Epithelial cell of proximal tubule (primary cell): ENCODE results near the gene TMCC3. TPM values are rescaled to one million over a fixed set of nuclear protein-coding genes. Genes with fewer than 3 reads are reported as not detected.

Experiments used
- DNase-seq: peaks from one replicate; pipeline ENCODE4 v3.0.0-alpha.2; 2011; ENCODE audit warnings: low read depth
- H3K4me3 ChIP-seq: 2 replicates; pipeline ENCODE4 v1.5.1; 2011; ENCODE audit warnings: low read depth, mild to moderate bottlenecking, low read length
- total RNA-seq: library from RNA; depleted of rRNA; stranded (reverse); fragments of >200 nt; gene quantifications from 2 replicates; pipeline ENCODE4 v1.2.3, GENCODE V29; 2015
- TF ChIP-seq, protein P1 (sequence below): conservative IDR thresholded peaks from 2 replicates; pipeline ENCODE4 v1.5.1; 2012; ENCODE audit warnings: low read depth, mild to moderate bottlenecking, low read length

Gene TMCC3
- total RNA-seq, 1 donor from 2014 or later, result 11.8 TPM

DNA sequence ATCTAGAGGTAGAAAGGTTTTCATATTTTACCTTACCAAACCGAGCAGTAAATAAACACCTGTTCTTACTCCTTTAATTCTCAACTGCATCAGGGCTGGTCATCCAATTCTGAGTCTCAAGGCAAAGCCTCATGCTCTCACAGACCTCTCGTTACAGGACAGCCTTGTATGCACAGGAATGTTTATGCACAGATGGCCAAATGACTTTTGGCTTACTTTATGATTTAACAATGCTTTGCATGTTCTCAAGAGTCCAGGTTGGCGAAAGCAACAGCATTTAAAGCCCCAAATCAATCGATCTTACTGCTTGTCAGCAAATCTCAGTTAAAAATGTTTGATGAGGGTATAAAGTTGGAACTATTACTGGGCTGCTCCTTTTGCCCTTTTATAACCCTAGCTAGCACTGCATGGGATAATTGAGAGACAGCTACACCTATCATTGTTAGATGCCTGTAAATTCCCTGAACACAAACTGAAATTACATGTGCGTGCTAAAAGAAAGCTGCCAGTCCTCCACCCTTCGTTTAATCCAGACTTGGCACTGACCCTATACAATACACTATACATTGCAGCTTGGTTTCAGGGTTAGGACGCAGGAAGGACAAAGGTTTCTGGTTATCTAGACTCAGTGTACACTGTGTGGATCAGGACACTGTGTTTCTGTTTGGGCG, 63.6 kb downstream of the TMCC3 start:
- TF ChIP-seq, protein P1, sequence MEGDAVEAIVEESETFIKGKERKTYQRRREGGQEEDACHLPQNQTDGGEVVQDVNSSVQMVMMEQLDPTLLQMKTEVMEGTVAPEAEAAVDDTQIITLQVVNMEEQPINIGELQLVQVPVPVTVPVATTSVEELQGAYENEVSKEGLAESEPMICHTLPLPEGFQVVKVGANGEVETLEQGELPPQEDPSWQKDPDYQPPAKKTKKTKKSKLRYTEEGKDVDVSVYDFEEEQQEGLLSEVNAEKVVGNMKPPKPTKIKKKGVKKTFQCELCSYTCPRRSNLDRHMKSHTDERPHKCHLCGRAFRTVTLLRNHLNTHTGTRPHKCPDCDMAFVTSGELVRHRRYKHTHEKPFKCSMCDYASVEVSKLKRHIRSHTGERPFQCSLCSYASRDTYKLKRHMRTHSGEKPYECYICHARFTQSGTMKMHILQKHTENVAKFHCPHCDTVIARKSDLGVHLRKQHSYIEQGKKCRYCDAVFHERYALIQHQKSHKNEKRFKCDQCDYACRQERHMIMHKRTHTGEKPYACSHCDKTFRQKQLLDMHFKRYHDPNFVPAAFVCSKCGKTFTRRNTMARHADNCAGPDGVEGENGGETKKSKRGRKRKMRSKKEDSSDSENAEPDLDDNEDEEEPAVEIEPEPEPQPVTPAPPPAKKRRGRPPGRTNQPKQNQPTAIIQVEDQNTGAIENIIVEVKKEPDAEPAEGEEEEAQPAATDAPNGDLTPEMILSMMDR, result no peak
- no peak overlapping the region for H3K4me3 ChIP-seq
- no peak for DNase-seq

DNA sequence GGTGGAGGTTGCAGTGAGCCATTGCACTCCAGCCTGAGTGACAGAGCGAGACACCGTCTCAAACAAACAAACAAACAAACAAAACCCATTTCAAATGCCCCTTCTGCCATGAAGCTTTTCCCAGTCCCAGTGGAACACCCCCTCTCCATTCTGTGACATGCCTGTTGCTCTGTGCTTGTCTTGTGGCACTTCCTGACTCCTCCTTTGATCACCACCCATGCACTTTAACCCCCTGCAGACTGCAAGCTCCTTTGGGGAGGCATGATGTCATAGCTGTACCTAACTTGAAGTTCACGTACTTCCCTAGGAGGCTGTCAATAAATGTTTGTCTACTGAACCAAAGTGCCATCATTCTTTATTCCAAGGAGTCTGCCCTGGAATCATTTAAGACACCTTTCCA, 64.7 kb downstream of the TMCC3 start:
- H3K4me3 ChIP-seq, result no peak overlapping the region

DNA sequence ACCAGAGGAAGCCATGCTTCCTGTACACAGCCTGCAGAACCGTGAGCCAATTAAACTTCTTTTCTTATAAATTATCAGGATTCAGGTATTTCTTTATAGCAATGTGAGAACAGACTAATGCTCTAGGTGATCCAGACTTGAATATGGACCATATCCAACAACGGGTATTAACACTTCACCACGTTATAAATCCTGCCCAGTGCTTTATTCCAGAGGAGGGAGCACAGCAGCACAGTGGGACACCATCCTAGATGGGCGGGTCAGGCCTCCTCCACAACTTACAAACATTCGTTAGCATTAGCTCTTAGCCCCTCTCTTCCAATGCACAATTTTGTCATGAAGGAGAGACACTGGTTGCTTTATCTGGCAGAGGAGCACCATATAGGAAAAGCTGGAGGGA, 66.0 kb downstream of the TMCC3 start:
- TF ChIP-seq, protein P1, result no peak
- DNase-seq, result no peak
- no peak overlapping the region for H3K4me3 ChIP-seq

More for the DNA sequence above, 64.7 kb downstream of the TMCC3 start:
- DNase-seq, result no peak
- TF ChIP-seq, protein P1, result no peak

DNA sequence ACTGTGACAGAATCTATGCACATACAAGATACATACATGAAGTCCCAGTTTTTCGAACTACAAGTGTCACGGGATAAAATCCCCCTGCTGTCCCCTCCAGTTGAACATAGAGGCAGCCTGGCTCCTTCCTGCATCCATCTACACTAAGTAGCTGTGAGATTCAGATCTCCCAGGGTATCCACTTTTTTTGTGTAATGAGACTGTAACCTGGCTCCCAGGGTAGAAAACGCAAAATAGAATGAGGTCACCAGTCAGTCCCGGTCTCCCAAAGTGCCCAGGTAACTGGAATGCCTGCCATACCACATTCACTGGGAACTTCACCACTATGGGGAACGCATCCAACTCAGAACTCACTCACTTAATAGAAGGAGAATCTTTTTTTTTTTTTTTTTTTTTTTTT, 67.8 kb downstream of the TMCC3 start:
- no peak overlapping the region for H3K4me3 ChIP-seq
- DNase-seq, result no peak
- TF ChIP-seq, protein P1, result no peak

DNA sequence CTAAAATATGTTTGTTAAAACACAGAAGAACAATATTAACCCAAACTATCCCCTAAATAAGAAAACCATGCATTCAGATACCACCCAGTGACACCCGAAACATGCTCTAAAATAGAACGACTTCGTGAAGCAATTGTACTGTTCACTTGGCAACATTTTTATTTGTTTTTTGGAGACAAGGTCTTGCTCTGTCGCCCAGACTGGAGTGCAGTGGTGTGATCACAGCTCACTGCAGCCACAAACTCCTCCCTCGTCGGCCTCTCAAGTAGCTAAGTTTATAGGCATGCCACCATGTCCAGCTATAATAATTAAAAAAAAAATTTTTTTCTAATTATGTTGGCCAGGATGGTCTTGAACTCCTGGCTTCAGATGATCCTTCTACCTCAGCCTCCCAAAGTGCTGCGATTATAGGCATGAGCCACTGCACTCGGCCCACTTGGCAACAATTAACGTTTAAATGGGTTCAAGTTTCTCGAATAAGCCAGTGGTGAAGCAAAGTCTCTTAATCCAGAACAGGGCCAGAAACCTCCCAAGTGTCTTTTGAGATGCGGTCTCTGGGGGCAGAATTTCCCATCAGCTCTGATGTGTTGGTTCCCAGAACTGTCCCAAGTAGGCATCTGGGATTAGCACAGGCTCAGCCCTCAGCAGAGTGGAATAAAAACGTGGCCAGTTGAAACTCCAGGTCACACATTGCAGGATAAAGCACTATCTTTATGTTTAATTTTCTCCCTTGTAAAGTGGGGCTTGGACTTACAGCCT, 74.5 kb downstream of the TMCC3 start:
- DNase-seq, result no peak
- no peak overlapping the region for H3K4me3 ChIP-seq
- TF ChIP-seq, protein P1, result no peak

DNA sequence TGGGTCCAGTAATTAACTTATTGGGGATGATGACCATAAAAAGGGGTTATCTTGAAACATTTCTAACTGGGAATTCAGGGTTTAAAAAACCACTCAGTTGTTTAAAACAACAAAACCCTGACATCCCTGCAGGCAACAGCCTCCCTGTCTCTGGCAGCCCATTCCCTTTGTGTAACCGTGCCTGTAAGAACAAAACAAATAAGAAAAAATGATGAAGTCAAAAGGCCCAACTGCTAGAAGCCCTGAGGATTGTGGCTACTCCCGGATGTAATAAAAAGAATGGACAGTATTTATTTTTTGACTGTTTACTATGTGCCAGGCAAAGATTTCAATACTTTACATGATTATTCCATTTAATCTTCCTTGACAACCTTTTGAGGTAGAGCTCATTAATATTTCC, 75.3 kb downstream of the TMCC3 start:
- TF ChIP-seq, protein P1, result no peak
- no peak for DNase-seq
- no peak overlapping the region for H3K4me3 ChIP-seq
